ENCODE data around the gene MUC2.

MUC2 gene

DNA sequence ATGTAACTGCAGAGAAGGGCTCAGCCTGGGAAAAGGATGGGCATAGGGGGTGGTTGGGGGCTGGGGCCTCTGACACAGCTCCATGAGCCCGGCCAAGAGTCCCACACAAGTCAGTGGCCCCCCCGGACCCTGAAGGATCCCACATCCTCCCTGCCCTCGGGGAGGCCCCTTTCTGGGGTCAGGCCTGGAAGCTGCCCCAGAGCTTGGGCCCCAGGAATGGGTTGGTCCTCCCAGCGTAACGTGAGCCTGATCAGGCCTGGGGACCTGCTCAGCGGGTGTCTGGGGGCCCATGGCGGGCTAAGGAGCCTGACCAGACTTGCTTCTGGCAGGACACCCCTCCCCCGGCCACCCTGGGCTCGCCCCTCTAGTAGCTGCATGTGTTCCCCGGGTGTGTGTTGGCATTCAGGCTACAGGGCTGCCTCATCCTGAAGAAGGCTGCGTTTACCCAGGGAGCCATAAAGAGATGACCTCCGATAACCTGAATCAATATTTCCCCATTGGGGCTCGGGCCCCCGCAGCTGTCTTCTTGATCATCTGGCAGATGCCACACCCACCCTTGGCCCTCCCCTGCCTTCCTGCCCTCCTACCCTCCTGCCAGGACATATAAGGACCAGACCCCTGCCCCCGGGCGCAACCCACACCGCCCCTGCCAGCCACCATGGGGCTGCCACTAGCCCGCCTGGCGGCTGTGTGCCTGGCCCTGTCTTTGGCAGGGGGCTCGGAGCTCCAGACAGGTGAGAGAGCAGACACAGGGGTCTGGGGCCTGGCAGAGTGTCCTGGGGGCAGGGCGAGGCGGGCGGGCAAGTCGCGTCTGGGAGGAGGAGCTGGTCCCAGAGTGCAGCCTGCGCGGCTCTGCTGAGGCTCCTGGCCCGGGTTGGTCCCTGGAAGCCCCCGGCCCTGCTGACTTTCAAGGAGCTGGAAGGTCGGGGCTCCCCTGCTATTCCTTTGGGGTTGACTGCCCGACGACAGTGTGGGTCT lies at the start of gene MUC2:
MUC2 (plus strand) TSS at position 631 of the 978 bp plus-strand sequence.
- no peak for DNase-seq

DNA sequence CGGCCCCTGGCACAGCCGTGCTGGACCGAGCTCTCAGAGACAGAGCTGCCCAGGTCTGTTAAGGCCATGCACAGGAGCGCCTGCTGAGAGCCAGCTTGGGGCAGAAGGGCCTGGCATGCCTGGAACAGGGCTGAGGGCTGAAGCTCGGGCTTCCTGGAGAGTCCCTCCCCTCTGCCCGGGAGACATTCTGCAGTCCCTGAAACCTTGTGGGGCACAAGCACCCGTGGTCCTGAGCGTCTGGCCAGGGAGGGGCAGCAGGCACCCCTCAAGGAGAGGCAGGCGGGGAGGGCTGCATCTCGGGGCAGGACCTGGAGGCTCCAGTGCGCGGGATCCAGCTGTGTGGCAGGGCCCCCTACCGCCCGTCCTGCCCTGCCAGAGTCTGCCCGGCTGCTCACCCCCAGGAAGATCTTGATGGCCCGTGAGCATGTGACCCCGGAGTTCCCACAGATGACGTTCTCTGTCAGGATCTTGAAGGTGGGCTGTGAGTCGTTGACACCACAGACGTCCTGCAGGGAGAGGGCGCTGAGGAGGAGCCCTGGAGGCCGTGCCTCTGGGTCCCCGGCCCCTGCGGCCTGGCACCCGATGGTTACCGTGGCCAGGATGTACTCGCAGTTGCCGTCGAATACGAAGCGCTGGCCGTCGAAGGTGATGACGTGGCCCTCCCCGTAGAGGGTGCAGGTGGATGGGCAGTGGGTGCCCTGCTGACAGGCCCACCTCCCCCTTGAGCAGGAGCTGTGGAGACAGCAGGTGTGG lies 49.1 kb upstream of the MUC2 start:
- DNase-seq: no peak

DNA sequence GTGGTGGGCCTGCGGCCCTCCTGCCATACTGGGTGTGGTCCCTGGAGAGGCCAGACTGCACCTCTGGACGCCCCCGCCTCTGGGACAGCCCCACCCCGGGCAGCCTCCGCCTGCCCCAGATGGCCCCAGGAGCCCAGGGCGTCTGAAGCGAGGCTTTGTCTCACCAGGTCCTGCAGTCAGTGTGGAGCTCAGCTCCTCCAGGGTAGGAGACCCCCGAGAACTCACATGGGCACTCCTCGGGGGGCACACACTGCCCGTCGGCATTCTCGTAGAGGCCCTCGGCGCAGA lies 48.6 kb upstream of the MUC2 start:
- DNase-seq: no peak

DNA sequence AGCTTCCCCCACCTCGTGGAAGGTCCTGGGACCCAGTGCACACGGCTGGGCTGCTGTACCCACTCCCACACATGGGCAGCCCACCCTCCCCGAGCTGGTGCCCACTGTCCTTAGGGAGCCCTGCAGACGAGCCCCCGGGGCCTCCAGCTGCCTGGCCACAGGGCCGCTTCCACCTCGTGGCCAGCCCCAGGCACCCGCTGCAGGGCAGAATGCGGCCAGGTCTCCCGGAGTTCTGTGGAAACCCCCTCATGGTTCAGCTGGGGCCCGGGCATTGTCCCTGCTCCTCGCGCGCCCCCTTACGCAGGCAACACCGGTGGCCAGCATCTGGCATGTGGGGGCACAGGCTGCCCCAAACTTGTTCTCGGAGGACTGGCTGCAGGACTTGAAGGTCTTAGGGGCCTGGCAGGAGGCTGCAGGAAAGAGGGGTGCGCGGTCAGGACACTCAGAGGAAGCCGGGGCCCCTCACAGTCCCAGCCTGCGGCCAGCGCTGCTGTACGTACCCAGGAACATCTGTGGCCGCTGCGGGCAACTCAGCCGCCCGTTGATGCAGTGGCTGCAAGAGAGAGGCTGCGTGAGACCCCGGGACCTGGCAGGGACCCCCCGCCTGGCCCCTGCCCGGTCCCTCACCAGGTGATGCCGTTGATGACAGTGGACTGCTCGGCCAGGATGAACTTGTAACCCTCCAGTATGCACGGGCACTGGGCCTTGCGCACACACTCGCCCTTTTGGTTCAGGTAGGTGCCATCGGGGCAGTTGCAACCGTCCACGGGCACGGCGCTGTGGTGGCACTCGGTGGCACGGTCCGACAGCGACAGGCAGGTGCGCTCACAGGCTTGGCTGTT lies 47.8 kb upstream of the MUC2 start:
- no peak for DNase-seq

DNA sequence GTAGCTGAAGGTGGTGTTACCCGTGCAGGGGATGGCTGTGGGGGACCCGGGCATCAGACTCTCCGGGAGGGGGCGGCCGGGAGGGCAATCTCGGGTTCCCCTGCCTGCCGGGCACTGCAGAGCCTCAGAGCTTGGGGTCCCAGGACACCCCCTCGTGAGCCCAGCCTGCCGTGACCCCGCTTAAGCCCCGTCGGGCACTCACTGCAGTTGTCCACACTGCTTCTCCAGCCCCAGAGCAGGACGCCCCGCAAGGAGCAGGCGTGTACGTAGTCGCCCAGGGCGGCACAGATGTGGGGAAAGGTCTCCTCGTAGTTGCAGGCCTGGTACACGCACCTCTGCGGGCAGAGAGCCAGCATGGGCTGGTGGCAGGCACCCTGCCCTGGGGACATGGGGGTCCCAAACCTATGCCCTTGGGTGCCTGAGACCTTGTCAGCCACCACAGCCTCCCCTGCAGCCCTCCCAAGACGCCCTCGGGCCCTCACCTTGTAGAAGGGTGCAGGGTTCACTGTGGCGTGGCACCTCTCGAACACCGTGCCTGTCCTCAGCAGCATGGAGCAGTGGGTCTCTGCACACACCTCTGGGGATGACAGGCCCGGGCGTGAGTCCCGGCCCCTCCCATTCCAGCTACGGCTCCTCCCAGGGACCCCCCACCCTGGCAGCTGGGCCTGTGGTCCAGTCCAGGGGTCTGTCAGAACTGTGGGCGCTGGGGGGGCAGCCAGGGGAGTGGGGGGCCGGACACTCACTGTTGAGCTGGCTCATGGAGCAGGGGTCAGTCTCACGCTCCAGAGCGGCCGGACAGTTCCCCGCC lies 47.0 kb upstream of the MUC2 start:
- DNase-seq: no peak

DNA sequence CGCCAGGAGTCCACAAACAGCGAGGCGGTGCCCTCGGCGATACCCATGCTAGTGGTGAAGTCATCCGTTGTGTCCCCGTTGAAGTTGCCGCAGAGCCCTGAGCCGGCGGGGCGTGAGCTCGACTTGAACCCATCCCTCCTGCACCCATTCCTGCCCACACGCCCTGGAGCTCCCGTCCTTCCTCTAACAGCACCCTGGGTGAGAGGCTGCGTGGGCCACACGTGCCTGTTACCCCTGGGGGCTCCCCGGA lies 46.5 kb upstream of the MUC2 start:
- DNase-seq: no peak

DNA sequence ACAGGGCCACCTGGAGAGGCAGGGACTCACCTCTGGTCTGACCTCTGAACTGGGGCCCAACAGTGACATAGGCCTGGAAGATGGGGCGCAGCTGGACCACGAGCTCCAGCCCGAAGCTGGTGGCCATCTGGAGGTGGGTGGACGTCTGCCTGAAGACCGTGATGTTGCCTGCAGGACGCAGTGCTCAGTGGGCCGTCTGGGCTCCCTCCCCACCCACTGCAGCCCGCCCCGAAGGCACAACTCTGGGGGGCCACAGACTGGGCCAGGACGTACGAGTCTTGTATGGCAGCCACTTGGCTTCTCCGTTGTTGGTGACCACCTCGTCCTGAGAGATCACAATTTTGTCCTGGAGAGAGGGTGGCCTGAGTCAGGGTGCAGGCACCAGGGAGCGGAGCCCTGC lies 46.1 kb upstream of the MUC2 start:
- DNase-seq: no peak

DNA sequence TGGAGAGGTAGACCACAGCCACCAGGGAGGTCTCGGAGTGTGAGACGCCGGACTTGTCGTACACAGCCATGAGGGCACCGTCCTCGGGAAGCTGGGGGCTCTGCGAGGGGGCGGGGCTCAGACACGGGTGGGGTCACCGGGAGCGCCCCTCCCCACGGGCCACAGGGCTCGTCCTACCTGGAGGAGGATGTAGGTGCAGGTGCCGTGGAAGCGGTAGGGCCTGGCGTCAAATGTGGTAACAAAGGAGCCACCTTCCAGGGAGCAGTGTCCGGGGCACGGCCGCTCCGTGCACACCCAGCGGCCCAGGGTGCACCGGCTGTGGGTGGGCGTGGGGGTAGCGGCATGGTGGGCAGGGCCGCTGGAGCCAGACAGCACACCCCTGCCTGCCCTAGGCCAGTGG lies 45.6 kb upstream of the MUC2 start:
- DNase-seq: no peak

DNA sequence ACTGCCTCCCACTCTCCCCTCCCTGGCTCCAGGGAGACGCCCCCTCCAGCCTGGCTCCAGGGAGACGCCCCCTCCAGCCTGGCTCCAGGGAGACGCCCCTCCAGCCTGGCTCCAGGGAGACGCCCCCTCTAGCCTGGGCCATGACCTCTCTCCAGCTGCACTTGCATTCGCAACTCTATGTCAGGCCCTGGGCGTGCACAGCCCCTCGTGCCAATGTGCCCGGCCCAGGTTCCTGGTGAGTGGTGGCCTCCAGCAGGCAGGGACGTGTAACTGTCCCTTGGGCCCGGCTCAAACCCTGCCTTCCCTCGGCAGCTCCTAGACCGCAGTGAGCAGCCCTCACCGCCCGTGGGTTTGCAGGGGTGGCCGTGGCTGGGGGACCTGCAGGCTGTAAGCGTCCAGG lies 45.0 kb upstream of the MUC2 start:
- DNase-seq: no peak

DNA sequence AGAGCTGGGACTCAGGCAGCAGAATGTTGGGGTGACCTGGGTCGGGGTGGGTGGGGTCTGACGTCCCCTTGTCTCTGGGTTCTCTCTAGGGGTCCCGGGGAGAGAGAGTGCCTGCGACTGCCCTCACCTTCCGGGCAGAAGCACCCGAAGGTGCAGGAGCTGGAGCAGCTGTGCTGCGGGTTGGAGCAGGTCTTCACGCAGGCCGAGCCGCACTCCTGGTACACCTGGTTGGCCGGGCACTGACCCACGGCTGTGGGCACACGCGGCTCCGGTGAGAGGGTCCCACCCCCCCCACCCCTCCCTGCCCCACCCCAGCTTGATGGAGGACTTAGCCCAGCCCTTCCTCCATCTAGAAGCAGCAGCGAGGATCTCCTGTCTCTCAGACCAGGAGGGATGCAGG lies 44.6 kb upstream of the MUC2 start:
- no peak for DNase-seq

DNA sequence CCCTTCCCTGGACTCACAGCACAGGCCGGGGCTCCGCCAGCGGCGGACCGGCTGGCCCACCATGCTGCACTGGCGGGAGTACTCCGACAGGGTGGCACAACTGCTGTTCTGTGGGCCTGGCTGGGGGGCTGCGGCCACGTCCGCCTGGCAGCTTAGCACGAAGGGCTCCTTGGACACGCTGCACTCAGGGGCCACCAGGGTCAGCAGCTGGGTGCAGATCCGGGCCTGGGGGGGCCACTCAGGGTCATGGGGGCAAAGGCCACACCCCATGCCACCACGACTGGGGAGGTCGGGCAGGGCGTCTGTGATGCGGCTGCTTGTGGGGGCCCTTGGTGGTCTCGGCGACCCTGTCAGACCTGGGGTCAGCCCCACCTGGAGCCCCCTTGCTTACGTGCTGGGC lies 44.1 kb upstream of the MUC2 start:
- no peak for DNase-seq

DNA sequence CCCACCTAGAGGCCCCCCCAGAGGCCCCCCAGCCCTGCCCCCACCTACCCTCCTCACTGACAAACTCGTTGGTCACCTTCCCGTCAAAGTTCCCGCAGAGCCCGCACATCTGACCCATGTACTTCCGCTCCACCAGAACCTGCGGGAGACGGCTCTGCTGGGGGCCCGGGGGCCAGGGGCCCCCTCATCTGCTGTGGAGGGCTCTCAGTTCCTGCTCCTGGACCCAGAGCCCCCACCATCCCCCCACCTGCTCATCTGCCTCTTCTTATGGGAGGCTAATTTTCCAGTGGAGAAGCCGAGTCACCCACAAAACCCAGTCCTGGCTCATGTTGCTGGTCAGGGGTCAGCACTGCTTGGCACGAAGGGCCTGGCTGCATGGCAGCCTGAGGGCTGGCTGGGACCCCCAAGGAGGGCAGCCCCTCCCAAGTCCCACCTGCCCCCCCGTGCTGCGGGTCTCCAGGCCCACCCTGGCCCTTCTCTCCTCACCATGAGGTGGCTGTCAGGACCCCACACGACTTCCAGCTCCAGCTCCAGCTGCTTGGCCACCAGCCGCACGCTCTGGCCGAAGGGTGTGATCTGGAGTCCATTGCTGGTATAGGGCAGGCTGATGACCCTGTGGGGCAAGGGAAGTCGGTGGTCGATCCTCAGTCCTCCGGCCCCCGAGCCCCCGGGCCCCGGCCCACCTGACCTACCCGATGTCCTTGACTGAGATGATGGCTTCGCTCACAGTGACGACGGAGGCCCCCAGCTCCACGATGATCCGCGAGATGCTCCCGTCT lies 43.4 kb upstream of the MUC2 start:
- no peak for DNase-seq

DNA sequence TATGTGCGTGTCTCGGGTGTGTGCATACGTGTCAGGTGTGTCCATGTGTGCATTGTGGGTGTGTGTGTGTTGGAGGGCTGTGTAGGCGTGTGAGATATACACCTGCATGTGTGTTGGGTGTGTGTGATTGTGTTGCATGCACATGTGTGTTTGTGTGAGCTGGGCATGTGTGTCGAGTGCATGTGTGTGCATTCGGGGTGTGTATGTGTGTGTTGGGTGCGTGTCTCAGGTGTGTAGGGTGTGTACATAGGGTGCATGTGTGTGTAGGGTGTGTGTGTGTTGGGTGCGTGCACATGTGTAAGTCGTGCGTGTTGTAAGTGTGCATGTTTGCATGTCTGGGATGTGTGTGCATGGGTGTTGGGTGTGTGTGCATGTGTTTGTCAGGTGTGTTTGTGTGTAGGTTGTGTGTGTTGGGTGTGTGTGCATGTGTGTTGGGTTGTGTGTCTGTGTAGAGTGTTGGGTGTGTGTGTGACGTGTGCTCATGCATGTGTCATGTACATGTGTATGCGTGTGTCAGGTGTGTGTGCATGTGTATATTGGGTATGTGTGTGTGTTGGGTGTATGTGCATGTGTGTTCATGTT lies 42.3 kb upstream of the MUC2 start:
- DNase-seq: no peak

DNA sequence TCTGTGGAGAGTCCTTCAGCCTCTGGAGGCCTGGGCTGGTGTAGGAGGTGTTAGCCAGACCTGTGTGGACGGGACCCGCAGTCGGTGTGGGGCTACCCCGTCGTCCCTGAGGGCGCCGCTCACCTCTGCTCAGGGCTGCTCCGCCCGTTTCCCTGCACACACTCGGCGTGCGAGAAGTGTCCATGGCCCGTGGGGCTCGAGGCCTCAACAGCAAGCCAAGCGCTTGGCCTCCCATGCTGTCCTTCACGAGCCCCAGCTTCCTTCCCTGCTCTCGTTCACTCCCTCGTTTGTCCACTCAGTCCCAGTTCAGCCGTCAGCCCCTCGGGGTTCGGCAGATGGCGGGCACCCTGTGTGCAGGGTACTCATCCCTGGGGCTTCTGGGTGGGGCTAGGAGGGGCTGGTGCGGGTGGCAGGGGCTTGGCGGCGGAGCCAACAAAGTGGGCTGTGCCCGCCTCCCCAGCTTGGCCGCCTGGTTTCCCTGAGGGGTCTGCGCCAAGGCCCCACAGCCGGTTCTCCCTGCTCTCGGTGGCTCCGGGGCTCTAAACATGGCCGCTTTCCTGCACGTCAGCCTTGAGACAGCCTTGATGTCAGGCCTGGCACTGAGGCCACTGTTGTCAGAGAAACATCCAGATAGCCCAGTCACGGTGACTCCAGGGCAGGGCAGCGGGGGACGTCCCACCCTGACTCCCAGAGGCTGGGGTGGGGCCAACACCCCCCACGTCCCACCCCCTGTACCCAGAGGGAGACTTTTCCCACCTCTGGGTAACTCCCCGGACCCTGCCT lies 41.5 kb upstream of the MUC2 start:
- DNase-seq: no peak

DNA sequence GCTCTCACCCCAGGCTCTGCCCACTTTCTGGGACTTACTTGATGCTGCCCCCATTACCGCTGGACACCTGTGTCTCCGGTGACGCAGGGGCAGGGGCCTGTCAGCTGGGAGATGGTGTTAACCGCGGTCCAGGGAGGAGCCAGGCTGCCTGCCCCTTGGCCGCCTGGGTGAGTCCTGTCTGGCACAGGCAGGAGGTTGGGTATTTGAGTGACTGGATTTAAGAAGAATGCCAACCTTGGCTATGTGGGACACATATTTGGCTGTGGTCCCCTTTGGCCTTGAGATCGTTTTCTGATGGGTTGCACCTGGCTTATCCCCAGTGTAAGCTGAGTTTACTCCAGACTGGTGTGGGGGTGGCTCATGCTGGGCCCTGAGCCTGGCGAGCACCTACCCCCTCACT lies 40.7 kb upstream of the MUC2 start:
- DNase-seq: no peak

DNA sequence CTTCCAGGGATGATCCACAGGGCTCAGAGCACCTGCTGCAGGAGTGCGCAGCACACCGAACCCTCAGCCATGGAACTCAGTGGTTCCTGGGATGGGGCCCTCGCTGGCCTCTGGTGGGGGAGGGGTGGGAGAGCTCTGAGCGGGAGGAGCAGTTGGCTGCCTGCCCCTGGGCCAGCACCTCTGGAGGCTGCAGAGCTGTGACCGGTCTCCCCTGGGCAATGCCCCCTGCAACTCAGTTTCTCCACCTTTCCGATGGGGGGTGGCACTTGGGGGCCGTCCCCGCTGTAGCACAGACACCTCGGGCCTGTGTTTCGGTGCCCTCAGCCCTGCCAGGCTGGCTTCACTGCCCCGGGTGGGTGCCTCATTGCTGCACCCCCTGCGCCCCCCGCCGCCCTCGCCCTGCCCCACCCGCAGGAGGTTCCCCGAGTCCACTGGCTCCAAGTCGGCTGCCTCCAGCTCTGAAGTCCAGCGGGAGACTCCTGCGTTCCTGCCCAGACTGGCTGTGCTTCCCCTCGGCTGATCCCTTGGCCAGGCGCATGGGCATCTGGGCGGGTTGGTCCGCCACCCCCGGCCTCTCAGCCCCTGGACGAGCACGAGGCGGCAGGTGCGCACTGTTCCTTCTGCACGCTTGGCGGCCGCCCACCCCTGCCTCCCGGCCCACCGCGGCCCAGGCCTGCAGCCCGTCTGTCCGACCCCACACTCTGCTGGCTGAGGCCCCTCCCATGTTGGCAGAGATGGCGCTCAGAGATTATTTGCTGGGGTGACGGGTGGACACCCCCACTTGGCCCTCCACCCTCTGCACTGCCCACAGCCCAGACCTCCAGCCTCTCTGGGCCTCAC lies 40.0 kb upstream of the MUC2 start:
- DNase-seq: no peak

DNA sequence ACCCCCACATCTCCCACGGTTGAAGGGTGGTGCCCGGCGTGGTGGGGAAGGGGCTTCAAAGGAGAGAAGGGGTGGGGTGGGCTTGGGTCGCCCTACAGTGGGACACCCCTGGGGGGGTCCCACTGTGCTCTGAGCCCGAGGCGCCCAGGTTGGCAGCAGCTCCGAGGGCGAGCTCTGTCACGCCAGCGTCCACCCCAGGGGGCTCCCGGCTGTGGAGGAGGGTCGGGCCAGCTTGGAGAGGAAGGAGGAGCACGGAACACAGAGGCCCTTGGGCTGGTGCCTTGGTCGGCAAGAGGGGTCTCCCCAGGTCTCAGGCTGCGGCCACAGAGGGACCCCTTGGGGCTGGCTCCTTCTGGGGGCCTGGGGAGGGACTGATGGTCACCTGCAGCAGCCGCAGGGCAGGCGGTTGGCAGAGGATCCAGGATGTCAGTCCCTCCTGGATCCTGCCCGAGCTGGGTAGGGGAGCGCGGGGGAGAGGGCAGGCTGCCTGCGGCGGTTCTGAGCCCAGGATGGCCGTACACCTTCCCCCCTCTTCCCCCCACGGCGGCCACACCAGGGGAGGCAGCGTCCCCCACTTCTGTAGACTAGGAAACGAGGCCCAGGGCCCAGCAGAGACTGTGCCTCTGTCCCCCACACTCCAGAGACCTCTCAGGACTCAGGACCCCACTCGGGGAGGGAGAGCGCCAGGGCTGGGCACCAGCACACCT lies 38.9 kb upstream of the MUC2 start:
- DNase-seq: no peak

DNA sequence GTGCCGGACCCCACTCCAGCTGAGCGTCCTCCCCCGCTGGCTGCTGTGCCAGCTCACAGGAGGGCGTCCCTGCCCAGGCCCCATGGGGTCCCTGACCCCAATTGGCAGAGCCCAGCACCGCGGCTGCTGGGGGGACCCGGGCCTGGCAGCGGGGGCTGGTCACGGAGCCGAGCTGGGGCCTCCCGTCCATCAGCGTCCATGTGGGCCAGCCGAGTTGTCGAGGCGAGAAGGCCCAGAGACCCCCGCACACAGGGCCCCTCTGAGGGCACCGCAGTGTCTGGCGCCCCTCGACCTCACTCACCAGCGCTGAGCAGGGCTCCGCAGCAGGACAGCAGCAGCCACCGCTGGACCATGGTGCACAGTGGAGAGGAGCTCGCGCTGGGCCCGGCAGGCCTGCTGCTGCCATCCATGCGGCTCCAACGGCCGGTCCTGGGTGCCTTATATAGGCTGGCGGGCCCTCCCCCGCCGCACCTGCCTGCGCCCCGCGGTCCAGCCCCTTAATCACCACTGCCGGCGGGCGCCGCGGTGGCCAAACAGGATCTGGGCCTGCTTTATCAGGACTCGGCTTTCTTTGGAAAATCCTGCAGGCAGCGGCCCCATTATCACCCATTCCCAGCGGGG lies 38.3 kb upstream of the MUC2 start, which contains the start of gene MUC6:
MUC6 (minus strand) TSS at position 416 of the 621 bp plus-strand sequence; CDS start at position 353, 63 bp downstream.
- DNase-seq: no peak

DNA sequence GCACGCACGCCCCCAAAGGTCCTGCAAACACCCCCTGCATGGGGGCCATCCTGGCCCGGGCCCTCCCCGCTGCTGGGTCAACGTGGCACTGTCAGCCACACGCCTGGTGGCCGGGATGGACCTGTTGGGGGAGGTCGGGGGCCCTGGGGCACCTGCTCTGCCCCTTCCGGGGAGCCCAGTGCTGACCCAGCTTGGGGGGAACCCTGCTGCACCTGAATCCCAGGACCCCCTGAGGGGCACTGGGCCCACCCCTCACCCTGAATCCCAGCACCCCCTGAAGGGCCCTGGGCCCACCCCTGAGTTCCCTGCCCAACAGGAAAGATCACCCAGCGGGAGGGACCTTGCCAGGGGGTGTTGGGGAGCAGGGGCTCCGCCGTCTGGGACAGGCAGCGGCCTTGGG lies 37.7 kb upstream of the MUC2 start:
- no peak for DNase-seq

Data from stimulated activated CD8-positive, alpha-beta memory T cell treated with anti-CD3 and anti-CD28 coated beads, Interleukin-4, amount 100 ng/mL, for 48 hours (primary cell).